ENCODE data around the gene SEMA5A. TPM values are rescaled to one million over a fixed set of nuclear protein-coding genes. Genes with fewer than 3 reads are reported as not detected.

SEMA5A gene
- polyA plus RNA-seq, 1 donor from 2014 or later, result 3.2 TPM

DNA sequence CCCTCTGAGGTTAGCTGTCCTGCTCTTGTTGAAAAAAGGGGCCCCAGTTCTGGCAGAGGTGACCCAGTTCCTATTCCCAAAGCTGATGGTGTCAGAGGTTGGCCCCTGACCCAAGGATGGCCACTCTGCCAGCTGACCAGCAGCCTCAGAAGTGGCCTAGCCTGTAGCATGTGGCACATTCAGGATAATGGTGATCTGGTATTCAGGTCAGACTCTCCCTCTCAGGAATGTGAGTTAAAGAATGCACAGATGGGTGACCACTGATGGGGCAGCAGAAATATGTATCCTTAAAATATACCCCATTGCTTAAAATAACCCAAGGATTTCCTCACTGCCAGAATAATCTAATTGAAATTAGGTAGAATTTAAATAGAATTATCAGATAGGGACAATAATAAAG, 369.2 kb downstream of the SEMA5A start:
- Histone ChIP-seq H2AFZ (ENCODE audit: low read depth, low read length) (no peak overlapping the region), H4K20me1 (ENCODE audit: insufficient read depth) (no peaks in the 10 kb centered on the region), H3K79me2 (replicated peaks; ENCODE audit: insufficient read depth, low read length) (no peaks in the 10 kb centered on the region), H3F3A (ENCODE audit: insufficient read depth, low read length, poor library complexity, severe bottlenecking) (no peaks in the 10 kb centered on the region), H3K9me2 (ENCODE audit: insufficient read depth, low read length) (no peaks in the 10 kb centered on the region), H3K9ac (ENCODE audit: low read length) (no peak overlapping the region), H3K9me3 (ENCODE audit: low read length) (no peaks in the 10 kb centered on the region), H3K27ac (ENCODE audit: low read length) (no peak overlapping the region), H3K36me3 (ENCODE audit: insufficient read depth, low read length) (no peaks in the 10 kb centered on the region), H3K27me3 (ENCODE audit: insufficient read depth, low read depth, low read length) (no peaks in the 10 kb centered on the region), H3K4me2 (ENCODE audit: low read length) (no peak overlapping the region), H3K4me3 (ENCODE audit: low read length) (no peak overlapping the region)
- TF ChIP-seq EZH2 (IDR thresholded peaks at IDR 0.05; ENCODE audit: borderline replicate concordance, insufficient read depth, low read length, poor library complexity, severe bottlenecking) (no peak), POLR2AphosphoS5 (IDR thresholded peaks at IDR 0.05) (no peak), RAD21 (conservative IDR thresholded peaks at IDR 0.05) (no peak), MXI1 (conservative IDR thresholded peaks at IDR 0.05; ENCODE audit: poor library complexity, severe bottlenecking) (no peak), SMC3 (conservative IDR thresholded peaks at IDR 0.05; ENCODE audit: poor library complexity) (no peak), EP300 (conservative IDR thresholded peaks at IDR 0.05; ENCODE audit: poor library complexity, severe bottlenecking) (no peak), TAF1 (IDR thresholded peaks at IDR 0.05; ENCODE audit: low read depth) (no peak)
- TF ChIP-seq, protein P1, sequence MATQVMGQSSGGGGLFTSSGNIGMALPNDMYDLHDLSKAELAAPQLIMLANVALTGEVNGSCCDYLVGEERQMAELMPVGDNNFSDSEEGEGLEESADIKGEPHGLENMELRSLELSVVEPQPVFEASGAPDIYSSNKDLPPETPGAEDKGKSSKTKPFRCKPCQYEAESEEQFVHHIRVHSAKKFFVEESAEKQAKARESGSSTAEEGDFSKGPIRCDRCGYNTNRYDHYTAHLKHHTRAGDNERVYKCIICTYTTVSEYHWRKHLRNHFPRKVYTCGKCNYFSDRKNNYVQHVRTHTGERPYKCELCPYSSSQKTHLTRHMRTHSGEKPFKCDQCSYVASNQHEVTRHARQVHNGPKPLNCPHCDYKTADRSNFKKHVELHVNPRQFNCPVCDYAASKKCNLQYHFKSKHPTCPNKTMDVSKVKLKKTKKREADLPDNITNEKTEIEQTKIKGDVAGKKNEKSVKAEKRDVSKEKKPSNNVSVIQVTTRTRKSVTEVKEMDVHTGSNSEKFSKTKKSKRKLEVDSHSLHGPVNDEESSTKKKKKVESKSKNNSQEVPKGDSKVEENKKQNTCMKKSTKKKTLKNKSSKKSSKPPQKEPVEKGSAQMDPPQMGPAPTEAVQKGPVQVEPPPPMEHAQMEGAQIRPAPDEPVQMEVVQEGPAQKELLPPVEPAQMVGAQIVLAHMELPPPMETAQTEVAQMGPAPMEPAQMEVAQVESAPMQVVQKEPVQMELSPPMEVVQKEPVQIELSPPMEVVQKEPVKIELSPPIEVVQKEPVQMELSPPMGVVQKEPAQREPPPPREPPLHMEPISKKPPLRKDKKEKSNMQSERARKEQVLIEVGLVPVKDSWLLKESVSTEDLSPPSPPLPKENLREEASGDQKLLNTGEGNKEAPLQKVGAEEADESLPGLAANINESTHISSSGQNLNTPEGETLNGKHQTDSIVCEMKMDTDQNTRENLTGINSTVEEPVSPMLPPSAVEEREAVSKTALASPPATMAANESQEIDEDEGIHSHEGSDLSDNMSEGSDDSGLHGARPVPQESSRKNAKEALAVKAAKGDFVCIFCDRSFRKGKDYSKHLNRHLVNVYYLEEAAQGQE (IDR thresholded peaks at IDR 0.05; ENCODE audit: borderline replicate concordance), result no peak
- TF ChIP-seq, protein P2, sequence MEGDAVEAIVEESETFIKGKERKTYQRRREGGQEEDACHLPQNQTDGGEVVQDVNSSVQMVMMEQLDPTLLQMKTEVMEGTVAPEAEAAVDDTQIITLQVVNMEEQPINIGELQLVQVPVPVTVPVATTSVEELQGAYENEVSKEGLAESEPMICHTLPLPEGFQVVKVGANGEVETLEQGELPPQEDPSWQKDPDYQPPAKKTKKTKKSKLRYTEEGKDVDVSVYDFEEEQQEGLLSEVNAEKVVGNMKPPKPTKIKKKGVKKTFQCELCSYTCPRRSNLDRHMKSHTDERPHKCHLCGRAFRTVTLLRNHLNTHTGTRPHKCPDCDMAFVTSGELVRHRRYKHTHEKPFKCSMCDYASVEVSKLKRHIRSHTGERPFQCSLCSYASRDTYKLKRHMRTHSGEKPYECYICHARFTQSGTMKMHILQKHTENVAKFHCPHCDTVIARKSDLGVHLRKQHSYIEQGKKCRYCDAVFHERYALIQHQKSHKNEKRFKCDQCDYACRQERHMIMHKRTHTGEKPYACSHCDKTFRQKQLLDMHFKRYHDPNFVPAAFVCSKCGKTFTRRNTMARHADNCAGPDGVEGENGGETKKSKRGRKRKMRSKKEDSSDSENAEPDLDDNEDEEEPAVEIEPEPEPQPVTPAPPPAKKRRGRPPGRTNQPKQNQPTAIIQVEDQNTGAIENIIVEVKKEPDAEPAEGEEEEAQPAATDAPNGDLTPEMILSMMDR (IDR thresholded peaks at IDR 0.05; ENCODE audit: poor library complexity, severe bottlenecking), result no peak

DNA sequence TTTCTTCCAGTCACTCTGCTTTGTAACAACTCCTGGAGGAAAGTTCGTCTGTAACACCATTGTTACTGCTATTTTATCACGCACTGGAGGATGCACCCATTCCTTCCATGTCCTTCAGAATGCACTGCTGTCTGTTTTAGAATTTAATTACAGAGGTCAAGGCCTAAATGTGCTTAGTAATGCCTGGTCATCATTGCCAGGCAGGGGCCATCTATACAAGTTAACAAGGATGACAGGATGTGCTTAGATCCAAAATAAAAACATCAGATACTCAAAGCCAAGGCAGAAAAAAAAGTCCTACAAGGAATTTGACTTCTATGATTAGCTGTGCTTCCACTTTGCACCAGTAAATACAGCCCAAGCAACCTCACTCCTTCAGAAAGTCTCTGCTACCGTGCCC, 371.4 kb downstream of the SEMA5A start:
- no peaks in the 10 kb centered on the region for H3K9me2 ChIP-seq (ENCODE audit: insufficient read depth, low read length)
- H3K27ac ChIP-seq (ENCODE audit: low read length), result no peak overlapping the region
- no peaks in the 10 kb centered on the region for H3F3A ChIP-seq (ENCODE audit: insufficient read depth, low read length, poor library complexity, severe bottlenecking)
- H4K20me1 ChIP-seq (ENCODE audit: insufficient read depth), result no peaks in the 10 kb centered on the region
- no peaks in the 10 kb centered on the region for H3K27me3 ChIP-seq (ENCODE audit: insufficient read depth, low read depth, low read length)
- no peak overlapping the region for H3K4me3 ChIP-seq (ENCODE audit: low read length)
- no peak overlapping the region for H2AFZ ChIP-seq (ENCODE audit: low read depth, low read length)
- H3K9ac ChIP-seq (ENCODE audit: low read length), result no peak overlapping the region
- H3K36me3 ChIP-seq (ENCODE audit: insufficient read depth, low read length), result no peaks in the 10 kb centered on the region
- no peaks in the 10 kb centered on the region for H3K79me2 ChIP-seq (replicated peaks; ENCODE audit: insufficient read depth, low read length)
- no peak overlapping the region for H3K4me2 ChIP-seq (ENCODE audit: low read length)
- no peaks in the 10 kb centered on the region for H3K9me3 ChIP-seq (ENCODE audit: low read length)
- TF ChIP-seq, protein P2 (IDR thresholded peaks at IDR 0.05; ENCODE audit: poor library complexity, severe bottlenecking), result no peak
- no peak for TF ChIP-seq RAD21 (conservative IDR thresholded peaks at IDR 0.05)
- TF ChIP-seq EZH2 (IDR thresholded peaks at IDR 0.05; ENCODE audit: borderline replicate concordance, insufficient read depth, low read length, poor library complexity, severe bottlenecking), result no peak
- no peak for TF ChIP-seq TAF1 (IDR thresholded peaks at IDR 0.05; ENCODE audit: low read depth)
- no peak for TF ChIP-seq SMC3 (conservative IDR thresholded peaks at IDR 0.05; ENCODE audit: poor library complexity)
- no peak for TF ChIP-seq POLR2AphosphoS5 (IDR thresholded peaks at IDR 0.05)
- TF ChIP-seq, protein P1 (IDR thresholded peaks at IDR 0.05; ENCODE audit: borderline replicate concordance), result no peak
- TF ChIP-seq EP300 (conservative IDR thresholded peaks at IDR 0.05; ENCODE audit: poor library complexity, severe bottlenecking), result no peak
- no peak for TF ChIP-seq MXI1 (conservative IDR thresholded peaks at IDR 0.05; ENCODE audit: poor library complexity, severe bottlenecking)
